DND-41 (cell line): ENCODE measurements around the gene SHLD3.
A peak's percentile ranks its signal among the peaks of the same experiment; 100 is the strongest.

Source experiments
- EZH2 ChIP-seq: IDR thresholded peaks from 3 replicates; pipeline ENCODE4 v1.6.1; 2012; ENCODE audit warnings: borderline replicate concordance, low read depth, mild to moderate bottlenecking, moderate library complexity, low read length, inconsistent platforms; ENCODE audit not compliant: severe bottlenecking
- TF ChIP-seq, protein P1 (sequence below): IDR thresholded peaks from 2 replicates; pipeline ENCODE4 v1.5.1; 2012; ENCODE audit warnings: borderline replicate concordance, low read length, moderate library complexity, mild to moderate bottlenecking; ENCODE audit not compliant: poor library complexity, severe bottlenecking; ENCODE audit errors: extremely low read depth

DNA sequence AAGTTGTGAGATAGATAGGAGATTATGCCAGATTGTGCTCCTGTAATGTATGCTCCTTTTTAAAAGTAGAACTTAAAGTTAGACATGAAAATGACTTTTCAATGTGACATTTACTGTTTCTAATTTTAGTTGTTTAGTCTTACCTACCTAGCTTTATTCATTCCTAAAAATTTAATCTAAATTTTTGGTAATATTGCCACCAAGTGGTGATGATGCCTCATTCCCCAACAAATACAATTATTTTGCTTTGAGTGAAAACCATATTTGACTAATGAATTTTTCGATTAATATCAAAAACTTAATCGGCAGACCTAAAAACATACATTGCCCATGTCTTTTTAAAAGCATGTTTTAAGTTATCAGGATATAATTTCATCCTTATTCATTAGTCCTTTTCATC, 36.1 kb upstream of the SHLD3 start:
- TF ChIP-seq, protein P1, sequence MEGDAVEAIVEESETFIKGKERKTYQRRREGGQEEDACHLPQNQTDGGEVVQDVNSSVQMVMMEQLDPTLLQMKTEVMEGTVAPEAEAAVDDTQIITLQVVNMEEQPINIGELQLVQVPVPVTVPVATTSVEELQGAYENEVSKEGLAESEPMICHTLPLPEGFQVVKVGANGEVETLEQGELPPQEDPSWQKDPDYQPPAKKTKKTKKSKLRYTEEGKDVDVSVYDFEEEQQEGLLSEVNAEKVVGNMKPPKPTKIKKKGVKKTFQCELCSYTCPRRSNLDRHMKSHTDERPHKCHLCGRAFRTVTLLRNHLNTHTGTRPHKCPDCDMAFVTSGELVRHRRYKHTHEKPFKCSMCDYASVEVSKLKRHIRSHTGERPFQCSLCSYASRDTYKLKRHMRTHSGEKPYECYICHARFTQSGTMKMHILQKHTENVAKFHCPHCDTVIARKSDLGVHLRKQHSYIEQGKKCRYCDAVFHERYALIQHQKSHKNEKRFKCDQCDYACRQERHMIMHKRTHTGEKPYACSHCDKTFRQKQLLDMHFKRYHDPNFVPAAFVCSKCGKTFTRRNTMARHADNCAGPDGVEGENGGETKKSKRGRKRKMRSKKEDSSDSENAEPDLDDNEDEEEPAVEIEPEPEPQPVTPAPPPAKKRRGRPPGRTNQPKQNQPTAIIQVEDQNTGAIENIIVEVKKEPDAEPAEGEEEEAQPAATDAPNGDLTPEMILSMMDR = peak; percentile 27
- TF ChIP-seq EZH2 = no peak
